ENCODE results near the gene HS3ST4.

DNA sequence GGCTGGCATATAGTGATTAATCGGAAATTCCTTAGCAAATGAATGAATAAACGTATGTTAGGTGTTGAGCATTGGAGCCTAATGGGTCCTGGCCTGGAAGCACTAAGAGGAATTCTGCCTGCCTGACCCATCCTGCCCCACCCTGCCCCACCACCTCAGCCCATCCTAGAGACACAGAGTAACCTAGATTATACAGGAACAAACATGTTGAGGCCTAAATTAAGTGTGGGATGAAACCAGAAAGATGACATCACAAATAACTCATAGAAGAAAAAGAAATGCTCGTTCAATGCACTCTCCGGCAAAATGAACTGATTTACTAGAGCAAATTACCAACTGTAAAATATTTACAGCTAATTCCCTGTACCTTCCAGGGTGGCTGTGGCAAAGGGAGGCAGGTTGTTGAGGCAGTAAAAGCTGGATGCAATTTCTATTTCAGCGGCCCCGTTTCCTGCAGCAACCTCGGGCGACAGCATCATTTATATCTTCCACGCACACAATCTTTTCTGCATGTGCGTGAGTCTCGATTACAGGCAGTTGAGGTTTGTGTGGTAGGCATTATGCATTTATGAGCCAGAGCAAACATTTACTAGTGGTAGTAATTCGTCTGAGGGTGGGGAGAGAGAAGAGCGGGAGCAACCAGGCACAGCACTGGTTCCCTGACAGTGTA, 417.2 kb downstream of the HS3ST4 start:
- TF ChIP-seq, protein P1, sequence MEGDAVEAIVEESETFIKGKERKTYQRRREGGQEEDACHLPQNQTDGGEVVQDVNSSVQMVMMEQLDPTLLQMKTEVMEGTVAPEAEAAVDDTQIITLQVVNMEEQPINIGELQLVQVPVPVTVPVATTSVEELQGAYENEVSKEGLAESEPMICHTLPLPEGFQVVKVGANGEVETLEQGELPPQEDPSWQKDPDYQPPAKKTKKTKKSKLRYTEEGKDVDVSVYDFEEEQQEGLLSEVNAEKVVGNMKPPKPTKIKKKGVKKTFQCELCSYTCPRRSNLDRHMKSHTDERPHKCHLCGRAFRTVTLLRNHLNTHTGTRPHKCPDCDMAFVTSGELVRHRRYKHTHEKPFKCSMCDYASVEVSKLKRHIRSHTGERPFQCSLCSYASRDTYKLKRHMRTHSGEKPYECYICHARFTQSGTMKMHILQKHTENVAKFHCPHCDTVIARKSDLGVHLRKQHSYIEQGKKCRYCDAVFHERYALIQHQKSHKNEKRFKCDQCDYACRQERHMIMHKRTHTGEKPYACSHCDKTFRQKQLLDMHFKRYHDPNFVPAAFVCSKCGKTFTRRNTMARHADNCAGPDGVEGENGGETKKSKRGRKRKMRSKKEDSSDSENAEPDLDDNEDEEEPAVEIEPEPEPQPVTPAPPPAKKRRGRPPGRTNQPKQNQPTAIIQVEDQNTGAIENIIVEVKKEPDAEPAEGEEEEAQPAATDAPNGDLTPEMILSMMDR (IDR thresholded peaks at IDR 0.05; ENCODE audit: borderline replicate concordance, extremely low read depth, low read length, poor library complexity, severe bottlenecking) = no peak
- no peak for TF ChIP-seq EZH2 (IDR thresholded peaks at IDR 0.05; ENCODE audit: borderline replicate concordance, low read depth, low read length, severe bottlenecking)
